HG03439 (cell line): ENCODE measurements around the gene TMTC2.
"Not testable (repeated sequence)": the region's sequence is repeated elsewhere in the genome, so short reads cannot be mapped to it uniquely, and the experiment has no call there.

ENCODE experiments used
- ATAC-seq: cut with Tn5 transposase; IDR thresholded peaks from one replicate; pipeline ENCODE4 v1.9.1; 2021; ENCODE audit warnings: mild to moderate bottlenecking, moderate library complexity; ENCODE audit not compliant: unreplicated experiment

Gene TMTC2

DNA sequence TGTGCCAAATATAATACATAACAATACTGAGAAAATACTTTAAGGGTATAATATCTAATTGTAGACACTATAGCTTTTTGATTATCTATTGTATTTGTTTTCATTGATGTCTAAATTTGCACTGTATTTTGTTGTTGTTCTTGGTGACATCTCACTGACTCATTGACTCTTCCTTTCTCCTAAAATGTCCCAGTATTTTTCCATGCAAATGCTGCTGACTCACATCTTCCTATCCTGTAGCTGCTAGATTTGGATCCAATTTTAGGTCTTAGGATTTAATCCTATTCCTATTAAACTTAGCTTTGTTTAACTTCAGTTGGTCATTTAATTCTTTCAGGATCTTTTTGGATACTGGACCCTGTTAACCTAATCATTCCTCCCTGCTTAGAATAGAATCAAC is 148.5 kb downstream of the TMTC2 start:
- no peak for ATAC-seq

- no peak for ATAC-seq
These were observed 151.4 kb downstream of the TMTC2 start for GRCh38 chr12:82838131-82838551.

- no peak for ATAC-seq
These were observed 152.1 kb downstream of the TMTC2 start for GRCh38 chr12:82838827-82839226.

GRCh38 chr12:82839796-82840195 is 153.1 kb downstream of the TMTC2 start:
- no peak for ATAC-seq

DNA sequence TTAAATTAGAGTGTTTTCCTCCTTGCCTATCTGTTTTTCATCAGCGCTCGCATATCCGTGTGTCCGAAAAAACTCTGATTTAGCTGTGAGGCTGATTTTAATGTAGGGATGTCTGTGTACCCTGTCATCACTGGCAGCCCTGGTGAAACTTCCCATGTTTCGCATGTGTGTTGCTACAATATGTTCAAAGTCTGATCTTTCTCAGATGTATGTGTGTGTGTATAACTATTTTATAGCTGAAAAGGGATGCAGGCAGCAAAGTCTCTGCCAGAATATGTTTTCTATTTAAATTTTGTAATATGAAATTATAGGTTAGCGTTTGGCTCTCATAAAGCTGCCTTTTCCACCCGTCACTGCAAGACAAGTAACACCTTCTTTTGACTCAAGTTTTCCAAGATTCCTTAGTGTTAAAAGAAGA is 154.8 kb downstream of the TMTC2 start:
- ATAC-seq: no peak

- no peak for ATAC-seq
These were observed 155.8 kb downstream of the TMTC2 start for GRCh38 chr12:82842480-82842879.

DNA sequence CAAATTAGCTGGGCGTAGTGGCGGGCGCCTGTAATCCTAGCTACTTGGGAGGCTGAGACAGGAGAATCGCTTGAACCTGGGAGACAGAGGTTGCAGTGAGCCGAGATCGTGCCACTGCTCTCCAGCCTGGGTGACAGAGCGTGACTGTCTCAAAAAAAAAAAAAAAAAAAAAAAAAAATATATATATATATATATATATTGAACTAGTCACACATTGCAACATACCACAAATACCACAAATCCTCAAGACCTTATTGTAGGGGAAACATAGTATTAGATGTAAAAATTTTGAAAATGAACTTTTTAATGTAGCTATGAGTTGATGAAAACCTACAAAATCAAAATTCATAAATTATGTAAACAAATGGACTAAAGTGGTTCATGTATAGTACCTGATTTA is 158.4 kb downstream of the TMTC2 start:
- ATAC-seq: not testable (repeated sequence)

DNA sequence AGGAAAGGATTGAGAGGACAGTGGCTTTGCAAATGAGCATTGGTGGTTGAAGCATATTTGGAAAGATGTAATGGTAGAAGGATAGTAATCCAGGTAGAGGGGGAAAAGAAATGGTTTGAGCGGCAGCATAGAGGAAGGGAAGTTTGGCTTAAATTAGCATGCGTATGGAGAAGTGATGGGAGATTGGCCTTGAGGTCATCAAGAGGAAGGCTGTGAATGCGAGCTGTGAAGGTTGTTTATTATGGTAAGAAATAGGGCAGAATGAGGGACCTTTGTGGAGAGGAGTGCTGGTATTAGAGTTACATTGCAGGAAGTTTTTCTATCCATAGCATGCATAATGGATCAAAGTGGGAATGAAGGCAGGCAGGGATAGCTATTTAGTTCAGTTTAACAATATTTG is 162.1 kb downstream of the TMTC2 start:
- ATAC-seq: no peak

DNA sequence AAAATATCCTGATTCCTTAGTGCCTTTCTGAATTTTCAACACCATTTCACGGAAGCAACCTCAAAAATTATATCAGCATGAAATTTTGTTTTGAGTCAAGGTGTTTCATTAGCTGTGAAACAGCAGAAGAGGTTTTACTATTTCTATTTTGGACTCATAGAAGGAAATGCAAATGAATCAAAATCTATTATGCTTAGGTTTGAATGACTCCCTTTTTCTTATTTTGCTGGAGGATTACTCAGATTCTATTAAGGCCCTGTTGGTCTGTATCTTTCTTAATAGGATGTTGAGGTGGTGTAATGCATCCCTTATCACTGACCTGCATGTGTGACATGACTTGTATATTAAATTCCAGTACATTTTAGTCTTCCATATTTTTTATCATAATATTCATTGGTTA is 165.8 kb downstream of the TMTC2 start:
- peak; percentile 45 for ATAC-seq

GRCh38 chr12:82855872-82856271 is 169.2 kb downstream of the TMTC2 start:
- no peak for ATAC-seq

GRCh38 chr12:82857276-82857675 is 170.6 kb downstream of the TMTC2 start:
- ATAC-seq: no peak

DNA sequence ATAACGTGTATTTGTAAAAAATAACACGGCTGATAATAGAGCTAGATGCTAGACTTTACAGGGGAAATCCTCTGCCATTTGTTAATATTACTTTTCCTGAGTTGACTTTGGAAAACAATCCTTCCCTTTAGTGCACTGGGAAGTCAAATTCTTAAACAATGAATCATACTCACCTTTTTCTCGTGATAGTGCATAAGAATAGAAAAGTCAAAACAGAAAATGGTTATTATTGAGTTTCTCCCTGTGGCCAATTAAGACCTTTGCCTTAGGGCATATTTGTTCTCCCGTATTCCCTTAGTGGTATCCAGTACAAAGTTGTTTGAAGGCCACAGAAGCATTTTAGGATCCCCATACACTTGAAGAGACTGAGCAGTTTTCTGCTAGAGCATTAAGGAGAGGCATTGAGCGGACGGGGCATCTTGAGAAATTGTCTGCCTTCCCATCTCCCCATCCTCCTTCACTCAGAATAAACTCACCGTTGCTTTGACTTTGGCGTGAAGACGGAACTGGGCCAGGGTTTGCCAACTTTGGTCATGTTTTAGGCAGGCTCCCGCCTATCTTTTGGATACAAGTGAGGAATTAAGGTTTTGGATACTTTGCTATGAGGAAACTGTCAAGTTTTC is 171.3 kb downstream of the TMTC2 start:
- no peak for ATAC-seq

DNA sequence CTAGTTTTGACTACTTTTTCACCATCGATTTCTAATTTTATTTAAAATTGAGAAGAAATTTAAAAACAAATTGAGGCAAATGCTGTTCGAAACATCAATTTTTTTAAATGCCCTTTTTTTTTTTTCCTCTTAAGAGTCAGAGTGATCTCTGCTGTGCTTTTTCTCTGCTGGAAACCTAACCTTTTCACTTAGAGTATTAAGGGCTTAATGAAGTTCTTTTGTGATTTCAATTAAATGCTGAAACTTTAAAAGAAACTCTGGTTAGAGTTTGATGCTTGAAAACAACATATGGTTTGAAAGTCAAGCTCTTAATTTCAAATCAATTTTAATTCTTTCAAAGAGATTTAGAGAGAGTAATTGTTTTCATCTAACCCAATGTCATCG is 171.8 kb downstream of the TMTC2 start:
- ATAC-seq: no peak

DNA sequence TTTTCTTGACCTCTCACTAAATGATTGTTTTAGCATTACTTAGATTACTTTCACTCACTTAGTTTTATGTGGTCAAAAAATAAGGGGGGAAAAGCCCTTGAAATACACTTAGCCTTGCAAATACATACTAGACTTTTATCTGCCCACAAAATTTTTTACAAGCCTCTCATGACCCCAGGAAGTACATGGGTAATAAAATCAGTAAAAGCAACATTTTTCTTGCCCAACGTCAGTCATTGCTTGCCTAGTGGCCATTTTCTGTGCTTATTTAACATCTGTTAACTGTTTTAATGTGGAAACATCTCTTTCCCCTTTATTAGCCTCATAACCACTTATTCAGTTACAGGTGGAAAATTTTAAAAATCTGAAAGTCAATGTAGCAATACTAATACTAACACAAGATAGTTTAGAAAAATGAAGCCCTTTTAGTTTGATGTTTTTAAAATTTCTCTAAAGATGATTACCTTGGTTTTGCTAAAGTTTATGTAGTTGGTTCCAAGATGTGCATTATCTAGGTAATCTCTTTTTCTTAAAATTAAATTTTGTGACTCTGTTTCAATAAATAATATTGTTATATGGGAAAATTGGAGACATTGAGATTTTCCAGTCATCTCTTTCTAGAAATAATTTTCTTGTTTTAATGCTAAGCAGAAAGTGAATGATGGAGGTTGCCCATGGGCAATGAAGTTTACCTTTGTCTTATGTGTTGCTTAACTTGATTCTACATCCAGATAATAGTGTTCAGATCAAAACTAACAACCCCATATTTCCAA is 175.5 kb downstream of the TMTC2 start:
- ATAC-seq: no peak

GRCh38 chr12:82862876-82863649 is 176.4 kb downstream of the TMTC2 start:
- no peak for ATAC-seq

DNA sequence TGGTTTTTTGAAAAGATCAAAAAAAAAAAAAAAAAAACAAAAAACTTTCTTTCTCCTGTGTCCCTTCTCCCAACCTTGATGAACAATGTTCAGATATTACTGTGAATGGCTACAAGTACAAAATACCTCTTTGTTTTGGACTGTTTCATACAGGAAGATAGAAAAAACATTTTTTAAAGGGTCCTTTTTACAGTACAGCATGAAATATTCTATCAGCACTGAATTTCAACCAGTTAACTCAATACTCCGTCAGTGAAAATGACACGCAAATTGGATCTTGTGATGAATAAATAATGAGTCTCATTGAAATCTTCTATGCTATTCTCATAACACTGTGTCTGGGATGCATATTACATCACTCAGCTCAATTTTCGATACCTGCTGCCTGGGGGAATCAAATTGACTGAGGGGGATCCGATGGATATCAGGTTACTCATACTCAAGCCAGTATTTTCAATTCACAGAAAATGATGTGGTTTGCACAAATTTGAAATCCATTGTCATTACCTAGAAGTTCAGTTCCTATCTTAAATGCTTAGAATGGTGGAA is 179.6 kb downstream of the TMTC2 start:
- ATAC-seq: no peak

DNA sequence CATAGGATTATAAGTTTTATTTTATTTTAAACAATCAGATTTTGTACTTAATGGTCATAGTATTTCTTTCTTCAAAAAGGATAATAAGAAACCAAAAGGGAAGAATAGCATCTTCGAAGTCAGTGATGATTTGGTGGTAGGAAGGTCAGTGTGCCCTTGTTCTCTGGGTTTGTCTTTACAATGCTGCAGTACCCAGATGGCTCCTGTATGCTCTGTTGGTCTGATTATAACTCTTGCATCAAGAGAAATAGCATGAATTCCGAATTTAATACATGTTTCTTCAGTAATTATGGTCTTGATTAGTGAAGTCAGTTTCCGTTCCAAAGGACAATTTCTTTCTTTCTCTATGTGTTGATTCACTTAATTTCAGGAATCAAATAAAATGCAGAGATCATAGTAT is 180.2 kb downstream of the TMTC2 start:
- ATAC-seq: no peak

DNA sequence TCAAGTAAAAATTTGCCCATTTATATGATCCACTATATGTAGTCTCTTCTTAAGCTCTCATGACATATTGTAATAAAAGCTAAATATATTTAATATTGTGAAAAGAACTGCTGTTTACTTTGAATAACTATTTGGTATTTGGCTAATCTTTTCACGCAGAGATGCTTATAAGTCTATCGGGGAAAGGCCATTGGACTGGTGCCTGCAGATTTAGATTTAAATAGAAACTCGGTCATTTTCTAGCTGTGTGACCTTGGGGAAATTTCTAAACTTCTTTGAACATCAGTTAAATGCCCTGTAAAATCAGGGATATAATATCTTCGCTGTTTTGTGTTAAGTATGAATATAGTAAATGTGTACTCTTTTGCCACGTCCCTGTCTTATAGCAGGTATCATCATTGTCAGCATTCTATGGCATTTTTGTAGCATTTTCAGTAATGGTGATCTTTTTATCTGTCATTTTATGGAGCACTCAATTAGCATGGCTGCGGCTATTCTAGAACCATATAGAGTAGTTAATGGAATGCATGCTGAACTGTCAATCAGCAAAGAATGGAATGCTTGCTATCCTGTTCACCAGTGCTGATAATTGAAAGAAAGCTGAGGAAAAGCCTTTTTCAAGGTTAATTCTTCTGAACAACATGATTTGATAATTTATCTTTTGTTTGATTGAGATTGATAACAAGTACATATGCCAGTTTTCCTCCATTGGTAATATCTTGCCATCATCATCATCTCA is 181.2 kb downstream of the TMTC2 start:
- ATAC-seq: no peak

GRCh38 chr12:82870771-82871377 is 184.2 kb downstream of the TMTC2 start:
- ATAC-seq: no peak

DNA sequence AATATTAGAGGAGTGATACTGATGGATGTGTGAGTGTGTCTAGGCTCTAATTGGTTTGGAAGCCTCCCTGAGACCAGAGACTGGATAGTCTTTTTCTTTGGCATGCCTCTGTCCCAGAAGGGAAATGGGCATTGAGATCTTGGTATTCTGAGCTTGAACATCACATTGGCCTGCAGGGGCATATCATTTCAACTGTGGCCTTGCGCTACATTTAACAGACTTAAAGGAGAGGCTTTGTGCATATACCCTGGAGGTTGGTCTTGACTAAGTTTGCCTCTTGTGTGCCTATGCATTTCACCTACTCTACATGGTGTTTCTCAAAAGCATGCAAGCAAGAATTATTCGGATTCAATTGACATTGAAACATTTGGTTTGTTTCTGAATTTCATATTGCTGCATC is 185.4 kb downstream of the TMTC2 start:
- no peak for ATAC-seq

- no peak for ATAC-seq
These were observed 186.6 kb downstream of the TMTC2 start for GRCh38 chr12:82873309-82873708.
